Activated naive CD8-positive, alpha-beta T cell (primary cell): Measurements from ENCODE around the gene GAS7.

Experiments used
- H3K27ac Mint-ChIP-seq: one replicate; pipeline ENCODE4 v1.8.0; 2021; ENCODE audit warnings: mixed read lengths
- H3K27me3 Mint-ChIP-seq: one replicate; pipeline ENCODE4 v1.8.0; 2021; ENCODE audit warnings: mixed read lengths
- H3K36me3 Mint-ChIP-seq: one replicate; pipeline ENCODE4 v1.8.0; 2021; ENCODE audit warnings: mixed read lengths
- H3K4me1 Mint-ChIP-seq: one replicate; pipeline ENCODE4 v1.8.0; 2021; ENCODE audit warnings: low read depth, mixed read lengths
- H3K4me3 Mint-ChIP-seq: one replicate; pipeline ENCODE4 v1.8.0; 2021; ENCODE audit warnings: mild to moderate bottlenecking, mixed read lengths
- H3K9me3 Mint-ChIP-seq: one replicate; pipeline ENCODE4 v1.8.0; 2021; ENCODE audit warnings: low read depth, mixed read lengths

The GAS7 gene

GRCh38 chr17:10036511-10037061, 161.8 kb downstream of the GAS7 start:
- no peak overlapping the region for H3K27ac Mint-ChIP-seq
- no peak overlapping the region for H3K4me3 Mint-ChIP-seq
- no peaks in the 10 kb centered on the region for H3K9me3 Mint-ChIP-seq
- no peaks in the 10 kb centered on the region for H3K4me1 Mint-ChIP-seq
- H3K36me3 Mint-ChIP-seq: no peaks in the 10 kb centered on the region
- no peaks in the 10 kb centered on the region for H3K27me3 Mint-ChIP-seq

GRCh38 chr17:10035885-10036284, 162.5 kb downstream of the GAS7 start:
- Mint-ChIP-seq H3K4me3 (no peak overlapping the region), H3K27ac (no peak overlapping the region), H3K27me3 (no peaks in the 10 kb centered on the region), H3K9me3 (no peaks in the 10 kb centered on the region), H3K36me3 (no peaks in the 10 kb centered on the region), H3K4me1 (no peaks in the 10 kb centered on the region)

- Mint-ChIP-seq H3K27ac (no peak overlapping the region), H3K27me3 (no peaks in the 10 kb centered on the region), H3K4me1 (no peaks in the 10 kb centered on the region), H3K36me3 (no peaks in the 10 kb centered on the region), H3K9me3 (no peaks in the 10 kb centered on the region), H3K4me3 (no peak overlapping the region)
Observed at GRCh38 chr17:10034719-10035475, 163.5 kb downstream of the GAS7 start.

GRCh38 chr17:10033959-10034358, 164.4 kb downstream of the GAS7 start:
- Mint-ChIP-seq H3K36me3 (no peaks in the 10 kb centered on the region), H3K4me3 (no peak overlapping the region), H3K9me3 (no peaks in the 10 kb centered on the region), H3K4me1 (no peaks in the 10 kb centered on the region), H3K27me3 (no peaks in the 10 kb centered on the region), H3K27ac (no peak overlapping the region)

- Mint-ChIP-seq H3K27me3 (no peaks in the 10 kb centered on the region), H3K36me3 (no peaks in the 10 kb centered on the region), H3K9me3 (no peaks in the 10 kb centered on the region), H3K4me1 (no peaks in the 10 kb centered on the region), H3K27ac (no peak overlapping the region), H3K4me3 (no peak overlapping the region)
Observed at GRCh38 chr17:10033449-10033848, 165.0 kb downstream of the GAS7 start.

GRCh38 chr17:10032118-10032852, 166.1 kb downstream of the GAS7 start:
- Mint-ChIP-seq H3K4me3 (no peak overlapping the region), H3K27me3 (no peaks in the 10 kb centered on the region), H3K36me3 (no peaks in the 10 kb centered on the region), H3K9me3 (no peaks in the 10 kb centered on the region), H3K4me1 (no peaks in the 10 kb centered on the region), H3K27ac (no peak overlapping the region)

- no peaks in the 10 kb centered on the region for H3K36me3 Mint-ChIP-seq
- H3K4me1 Mint-ChIP-seq: no peaks in the 10 kb centered on the region
- H3K9me3 Mint-ChIP-seq: no peaks in the 10 kb centered on the region
- H3K4me3 Mint-ChIP-seq: no peak overlapping the region
- no peak overlapping the region for H3K27ac Mint-ChIP-seq
- H3K27me3 Mint-ChIP-seq: no peaks in the 10 kb centered on the region
Observed at GRCh38 chr17:10031606-10032005, 166.8 kb downstream of the GAS7 start.

GRCh38 chr17:10031127-10031526, 167.3 kb downstream of the GAS7 start:
- no peak overlapping the region for H3K4me3 Mint-ChIP-seq
- no peaks in the 10 kb centered on the region for H3K9me3 Mint-ChIP-seq
- no peaks in the 10 kb centered on the region for H3K27me3 Mint-ChIP-seq
- no peaks in the 10 kb centered on the region for H3K36me3 Mint-ChIP-seq
- no peaks in the 10 kb centered on the region for H3K4me1 Mint-ChIP-seq
- no peak overlapping the region for H3K27ac Mint-ChIP-seq

- Mint-ChIP-seq H3K36me3 (no peaks in the 10 kb centered on the region), H3K27ac (no peak overlapping the region), H3K9me3 (no peaks in the 10 kb centered on the region), H3K4me1 (no peaks in the 10 kb centered on the region), H3K4me3 (no peak overlapping the region), H3K27me3 (no peaks in the 10 kb centered on the region)
Observed at GRCh38 chr17:10029129-10029528, 169.3 kb downstream of the GAS7 start.

GRCh38 chr17:10025976-10026901, 172.2 kb downstream of the GAS7 start:
- H3K4me3 Mint-ChIP-seq: no peak overlapping the region
- H3K27ac Mint-ChIP-seq: no peak overlapping the region

GRCh38 chr17:10025224-10025623, 173.2 kb downstream of the GAS7 start:
- Mint-ChIP-seq H3K27ac (no peak overlapping the region), H3K36me3 (no peaks in the 10 kb centered on the region), H3K4me3 (no peak overlapping the region), H3K4me1 (no peaks in the 10 kb centered on the region), H3K27me3 (no peaks in the 10 kb centered on the region), H3K9me3 (no peaks in the 10 kb centered on the region)

More at GRCh38 chr17:10025976-10026901, 172.2 kb downstream of the GAS7 start:
- Mint-ChIP-seq H3K27me3 (no peaks in the 10 kb centered on the region), H3K36me3 (no peaks in the 10 kb centered on the region), H3K4me1 (no peaks in the 10 kb centered on the region), H3K9me3 (no peaks in the 10 kb centered on the region)

GRCh38 chr17:10022416-10022815, 176.0 kb downstream of the GAS7 start:
- Mint-ChIP-seq H3K27me3 (no peaks in the 10 kb centered on the region), H3K4me3 (no peak overlapping the region), H3K27ac (no peak overlapping the region), H3K36me3 (no peaks in the 10 kb centered on the region), H3K4me1 (no peaks in the 10 kb centered on the region), H3K9me3 (no peaks in the 10 kb centered on the region)

- Mint-ChIP-seq H3K9me3 (no peaks in the 10 kb centered on the region), H3K36me3 (no peaks in the 10 kb centered on the region), H3K4me3 (no peak overlapping the region), H3K27ac (no peak overlapping the region), H3K27me3 (no peaks in the 10 kb centered on the region), H3K4me1 (no peaks in the 10 kb centered on the region)
Observed at GRCh38 chr17:10021272-10021984, 177.0 kb downstream of the GAS7 start.

GRCh38 chr17:10019941-10020451, 178.4 kb downstream of the GAS7 start:
- H3K9me3 Mint-ChIP-seq: no peaks in the 10 kb centered on the region
- no peaks in the 10 kb centered on the region for H3K27me3 Mint-ChIP-seq
- H3K4me1 Mint-ChIP-seq: no peaks in the 10 kb centered on the region
- no peak overlapping the region for H3K4me3 Mint-ChIP-seq
- no peak overlapping the region for H3K27ac Mint-ChIP-seq
- H3K36me3 Mint-ChIP-seq: no peaks in the 10 kb centered on the region
